Hepatocyte (in vitro differentiated cells): ENCODE data around the gene NOS1AP. TPM values are rescaled to one million over a fixed set of nuclear protein-coding genes. Genes with fewer than 3 reads are reported as not detected.

ENCODE experiments used
- DNase-seq: peaks from one replicate; pipeline ENCODE4 v3.0.0-alpha.2; 2016; ENCODE audit warnings: low spot score
- H2AFZ ChIP-seq: fragments of 200-600 bp; sonication (generic); 2 replicates; pipeline ENCODE4 v1.6.0; 2016; ENCODE audit warnings: antibody characterized with exemption, mild to moderate bottlenecking
- H3K27ac ChIP-seq: fragments of 200-600 bp; sonication (generic); 2 replicates; pipeline ENCODE4 v1.5.1; 2016; ENCODE audit warnings: mild to moderate bottlenecking
- H3K27me3 ChIP-seq: fragments of 200-600 bp; sonication (generic); 2 replicates; pipeline ENCODE4 v1.6.1; 2016
- H3K36me3 ChIP-seq: fragments of 200-600 bp; sonication (generic); replicated peaks from 2 replicates; pipeline ENCODE4 v1.5.1; 2016; ENCODE audit warnings: low read depth; ENCODE audit not compliant: insufficient read depth
- H3K4me1 ChIP-seq: fragments of 200-600 bp; sonication (generic); 2 replicates; pipeline ENCODE4 v1.5.1; 2016; ENCODE audit warnings: mild to moderate bottlenecking, moderate library complexity; ENCODE audit not compliant: insufficient read depth
- H3K4me2 ChIP-seq: fragments of 200-600 bp; sonication (generic); 2 replicates; pipeline ENCODE4 v1.6.0; 2016
- H3K4me3 ChIP-seq: fragments of 200-600 bp; sonication (generic); 2 replicates; pipeline ENCODE4 v1.5.1; 2016; ENCODE audit warnings: mild to moderate bottlenecking
- H3K79me2 ChIP-seq: fragments of 200-600 bp; sonication (generic); 2 replicates; pipeline ENCODE4 v1.6.0; 2017; ENCODE audit warnings: mild to moderate bottlenecking
- H3K9me2 ChIP-seq: fragments of 200-600 bp; sonication (generic); replicated peaks from 2 replicates; pipeline ENCODE4 v1.6.0; 2017; ENCODE audit warnings: mild to moderate bottlenecking; ENCODE audit not compliant: insufficient read depth
- H3K9me3 ChIP-seq: fragments of 200-600 bp; sonication (generic); 2 replicates; pipeline ENCODE4 v1.5.1; 2016; ENCODE audit warnings: low read depth, mild to moderate bottlenecking
- H4K20me1 ChIP-seq: fragments of 200-600 bp; sonication (generic); 2 replicates; pipeline ENCODE4 v1.6.0; 2016; ENCODE audit warnings: mild to moderate bottlenecking; ENCODE audit not compliant: insufficient read depth, poor library complexity, severe bottlenecking
- EZH2 ChIP-seq: fragments of 200-600 bp; sonication (generic); IDR thresholded peaks from 2 replicates; pipeline ENCODE4 v1.6.1; 2016; ENCODE audit warnings: antibody characterized with exemption, mild to moderate bottlenecking, borderline replicate concordance
- EZH2phosphoT487 ChIP-seq: fragments of 200-600 bp; sonication (generic); IDR thresholded peaks from one replicate; pipeline ENCODE4 v1.6.1; 2018; ENCODE audit warnings: antibody characterized with exemption, mild to moderate bottlenecking, low read depth, moderate library complexity; ENCODE audit not compliant: unreplicated experiment, severe bottlenecking
- WGBS: methylation state at CpG from one replicate; pipeline ENCODE4 v1.1.6; 2016; ENCODE audit warnings: low lambda C conversion rate; ENCODE audit errors: missing lambda C conversion rate; 5-methylcytosine and 5-hydroxymethylcytosine counted together
- polyA plus RNA-seq: library from polyadenylated mRNA; unstranded; fragments of >200 nt; fragmentation: Nextera tagmentation; extraction: Ambion mirVana; gene quantifications from 2 replicates; pipeline ENCODE4 v1.2.1, GENCODE V29; 2016
- total RNA-seq: library from RNA; depleted of rRNA; stranded (reverse); fragments of >200 nt; gene quantifications from 2 replicates; pipeline ENCODE4 v1.2.3, GENCODE V29; 2014
- TF ChIP-seq, protein P1 (sequence below): fragments of 200-600 bp; sonication (generic); IDR thresholded peaks from 2 replicates; pipeline ENCODE4 v1.5.1; 2016; ENCODE audit warnings: antibody characterized with exemption, mild to moderate bottlenecking; ENCODE audit not compliant: poor library complexity

The NOS1AP gene
- total and polyA plus RNA-seq, 2 experiments from 2014 or later, result 0.97 to 4.4 TPM

DNA sequence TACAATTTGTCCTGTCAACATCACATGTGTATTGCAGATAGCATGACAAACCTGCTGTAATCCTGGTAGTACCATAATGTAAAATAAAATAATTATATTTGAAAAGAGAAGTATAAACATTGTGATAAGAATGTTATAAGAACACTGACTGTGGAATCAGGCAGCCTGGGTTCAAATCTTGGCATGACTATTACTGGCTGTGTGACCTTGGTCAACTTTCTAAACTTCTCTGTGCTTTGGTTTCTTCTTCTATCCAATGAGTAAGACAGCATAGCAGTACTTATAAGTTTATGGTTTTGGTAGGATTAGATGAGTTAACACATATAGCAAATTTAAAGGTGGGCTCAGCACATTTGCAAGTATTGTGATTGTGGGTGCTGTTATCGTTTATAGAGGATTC, 147.1 kb downstream of the NOS1AP start:
- H3K4me3 ChIP-seq, result no peak overlapping the region
- no peak overlapping the region for H2AFZ ChIP-seq
- no peaks in the 10 kb centered on the region for H3K9me2 ChIP-seq
- no peaks in the 10 kb centered on the region for H3K36me3 ChIP-seq
- peaks cover 9% of the 10 kb centered on the region for H3K4me1 ChIP-seq
- TF ChIP-seq, protein P1, sequence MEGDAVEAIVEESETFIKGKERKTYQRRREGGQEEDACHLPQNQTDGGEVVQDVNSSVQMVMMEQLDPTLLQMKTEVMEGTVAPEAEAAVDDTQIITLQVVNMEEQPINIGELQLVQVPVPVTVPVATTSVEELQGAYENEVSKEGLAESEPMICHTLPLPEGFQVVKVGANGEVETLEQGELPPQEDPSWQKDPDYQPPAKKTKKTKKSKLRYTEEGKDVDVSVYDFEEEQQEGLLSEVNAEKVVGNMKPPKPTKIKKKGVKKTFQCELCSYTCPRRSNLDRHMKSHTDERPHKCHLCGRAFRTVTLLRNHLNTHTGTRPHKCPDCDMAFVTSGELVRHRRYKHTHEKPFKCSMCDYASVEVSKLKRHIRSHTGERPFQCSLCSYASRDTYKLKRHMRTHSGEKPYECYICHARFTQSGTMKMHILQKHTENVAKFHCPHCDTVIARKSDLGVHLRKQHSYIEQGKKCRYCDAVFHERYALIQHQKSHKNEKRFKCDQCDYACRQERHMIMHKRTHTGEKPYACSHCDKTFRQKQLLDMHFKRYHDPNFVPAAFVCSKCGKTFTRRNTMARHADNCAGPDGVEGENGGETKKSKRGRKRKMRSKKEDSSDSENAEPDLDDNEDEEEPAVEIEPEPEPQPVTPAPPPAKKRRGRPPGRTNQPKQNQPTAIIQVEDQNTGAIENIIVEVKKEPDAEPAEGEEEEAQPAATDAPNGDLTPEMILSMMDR, result no peak
- TF ChIP-seq EZH2phosphoT487 (no peak), EZH2 (no peak)
- peaks cover 15% of the 10 kb centered on the region for H3K79me2 ChIP-seq
- 94% methylated on average over 1 of the region's 1 CpG for WGBS
- DNase-seq, result no peak
- H3K27ac ChIP-seq, result no peak overlapping the region
- no peaks in the 10 kb centered on the region for H3K27me3 ChIP-seq
- H3K9me3 ChIP-seq, result no peaks in the 10 kb centered on the region
- no peaks in the 10 kb centered on the region for H4K20me1 ChIP-seq
- no peak overlapping the region for H3K4me2 ChIP-seq

DNA sequence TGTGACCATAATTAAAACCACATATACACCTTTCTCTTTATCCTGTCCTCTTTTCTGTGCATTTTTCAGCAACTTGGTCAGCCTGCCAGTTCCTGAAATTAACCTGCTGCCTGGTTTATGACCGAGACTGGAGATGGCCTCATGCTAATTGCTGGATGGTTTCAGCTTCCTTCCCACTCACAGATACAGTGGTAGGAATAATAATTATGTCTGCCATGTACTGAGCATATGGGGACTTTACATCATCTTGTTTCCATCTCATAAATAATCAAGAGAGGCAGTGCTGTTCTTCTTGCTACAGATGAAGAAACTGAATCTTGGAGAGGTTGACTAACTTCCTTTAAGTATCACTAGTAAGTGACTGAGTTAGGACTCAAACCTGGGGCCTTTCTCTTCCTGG, 148.2 kb downstream of the NOS1AP start:
- WGBS, result 70% methylated on average over 1 of the region's 1 CpG
- no peaks in the 10 kb centered on the region for H3K36me3 ChIP-seq
- peaks cover 9% of the 10 kb centered on the region for H3K4me1 ChIP-seq
- DNase-seq, result no peak
- no peak overlapping the region for H3K4me2 ChIP-seq
- no peak overlapping the region for H3K27ac ChIP-seq
- H3K79me2 ChIP-seq, result peaks cover 6% of the 10 kb centered on the region
- no peak overlapping the region for H2AFZ ChIP-seq
- H3K9me2 ChIP-seq, result no peaks in the 10 kb centered on the region
- no peaks in the 10 kb centered on the region for H3K27me3 ChIP-seq
- H3K4me3 ChIP-seq, result no peak overlapping the region
- H3K9me3 ChIP-seq, result no peaks in the 10 kb centered on the region
- TF ChIP-seq, protein P1, result no peak
- TF ChIP-seq EZH2 (no peak), EZH2phosphoT487 (no peak)
- H4K20me1 ChIP-seq, result no peaks in the 10 kb centered on the region

DNA sequence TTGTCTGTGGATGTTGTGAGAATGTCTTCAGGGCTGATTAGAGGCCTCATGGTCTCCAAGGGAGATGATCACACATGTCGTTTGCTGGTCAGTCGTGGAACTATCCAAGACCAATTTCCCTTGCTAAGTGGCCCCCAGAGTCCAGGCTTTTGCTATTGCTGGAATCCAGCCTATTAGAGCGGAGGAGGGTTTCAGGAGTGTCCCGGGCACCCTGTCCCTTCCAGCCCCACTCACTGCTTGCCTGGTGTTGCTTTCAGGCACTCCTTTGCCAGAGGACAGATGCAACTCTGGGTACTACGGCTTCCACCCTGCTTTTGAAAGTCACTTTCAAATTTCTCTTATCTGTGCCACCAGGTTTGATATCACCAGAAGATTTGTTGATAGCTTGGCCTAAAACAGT, 149.1 kb downstream of the NOS1AP start:
- 75% methylated on average over 5 of the region's 5 CpGs for WGBS
- DNase-seq, result no peak
- Histone ChIP-seq H3K4me3 (no peak overlapping the region), H3K27ac (no peak overlapping the region), H3K4me2 (no peak overlapping the region), H3K4me1 (peaks cover under 1% of the 10 kb centered on the region), H3K36me3 (no peaks in the 10 kb centered on the region), H3K9me2 (no peaks in the 10 kb centered on the region), H4K20me1 (no peaks in the 10 kb centered on the region), H3K79me2 (peaks cover 6% of the 10 kb centered on the region), H2AFZ (no peak overlapping the region), H3K27me3 (no peaks in the 10 kb centered on the region), H3K9me3 (no peaks in the 10 kb centered on the region)
- TF ChIP-seq EZH2phosphoT487, result no peak
- TF ChIP-seq, protein P1, result no peak
- no peak for TF ChIP-seq EZH2

DNA sequence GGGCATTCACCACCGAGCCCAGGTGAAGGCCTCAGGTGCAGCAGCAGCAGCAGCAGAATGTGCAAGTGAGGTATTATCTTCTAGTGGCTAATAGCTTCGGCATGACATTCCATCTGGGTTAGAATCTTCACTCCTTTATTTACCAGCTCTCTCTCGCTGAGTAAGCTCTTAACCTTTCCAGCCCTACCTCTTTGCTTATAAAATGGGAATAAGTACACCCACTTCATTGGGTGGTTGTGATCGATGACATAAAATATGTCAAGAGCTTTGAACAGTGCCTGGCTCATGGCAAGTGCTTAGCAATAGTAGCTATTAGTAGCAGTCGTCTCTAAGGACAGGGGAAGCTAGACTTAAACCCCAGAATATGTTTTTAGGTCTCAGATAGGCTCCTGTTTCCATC, 149.5 kb downstream of the NOS1AP start:
- Histone ChIP-seq H3K79me2 (peaks cover 6% of the 10 kb centered on the region), H3K4me1 (no peaks in the 10 kb centered on the region), H3K9me3 (no peaks in the 10 kb centered on the region), H3K27me3 (no peaks in the 10 kb centered on the region), H3K27ac (no peak overlapping the region), H2AFZ (no peak overlapping the region), H3K9me2 (no peaks in the 10 kb centered on the region), H3K36me3 (no peaks in the 10 kb centered on the region), H3K4me3 (no peak overlapping the region), H3K4me2 (no peak overlapping the region), H4K20me1 (no peaks in the 10 kb centered on the region)
- DNase-seq, result no peak
- WGBS, result 60% methylated on average over 5 of the region's 5 CpGs
- TF ChIP-seq, protein P1, result no peak
- TF ChIP-seq EZH2phosphoT487, result no peak
- TF ChIP-seq EZH2, result no peak
